ENCODE data around the gene CYP4F8.
"Not testable (repeated sequence)": the region's sequence is repeated elsewhere in the genome, so short reads cannot be mapped to it uniquely, and the experiment has no call there.

Gene CYP4F8, protein sequence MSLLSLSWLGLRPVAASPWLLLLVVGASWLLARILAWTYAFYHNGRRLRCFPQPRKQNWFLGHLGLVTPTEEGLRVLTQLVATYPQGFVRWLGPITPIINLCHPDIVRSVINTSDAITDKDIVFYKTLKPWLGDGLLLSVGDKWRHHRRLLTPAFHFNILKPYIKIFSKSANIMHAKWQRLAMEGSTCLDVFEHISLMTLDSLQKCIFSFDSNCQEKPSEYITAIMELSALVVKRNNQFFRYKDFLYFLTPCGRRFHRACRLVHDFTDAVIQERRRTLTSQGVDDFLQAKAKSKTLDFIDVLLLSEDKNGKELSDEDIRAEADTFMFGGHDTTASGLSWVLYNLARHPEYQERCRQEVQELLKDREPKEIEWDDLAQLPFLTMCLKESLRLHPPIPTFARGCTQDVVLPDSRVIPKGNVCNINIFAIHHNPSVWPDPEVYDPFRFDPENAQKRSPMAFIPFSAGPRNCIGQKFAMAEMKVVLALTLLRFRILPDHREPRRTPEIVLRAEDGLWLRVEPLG

DNA sequence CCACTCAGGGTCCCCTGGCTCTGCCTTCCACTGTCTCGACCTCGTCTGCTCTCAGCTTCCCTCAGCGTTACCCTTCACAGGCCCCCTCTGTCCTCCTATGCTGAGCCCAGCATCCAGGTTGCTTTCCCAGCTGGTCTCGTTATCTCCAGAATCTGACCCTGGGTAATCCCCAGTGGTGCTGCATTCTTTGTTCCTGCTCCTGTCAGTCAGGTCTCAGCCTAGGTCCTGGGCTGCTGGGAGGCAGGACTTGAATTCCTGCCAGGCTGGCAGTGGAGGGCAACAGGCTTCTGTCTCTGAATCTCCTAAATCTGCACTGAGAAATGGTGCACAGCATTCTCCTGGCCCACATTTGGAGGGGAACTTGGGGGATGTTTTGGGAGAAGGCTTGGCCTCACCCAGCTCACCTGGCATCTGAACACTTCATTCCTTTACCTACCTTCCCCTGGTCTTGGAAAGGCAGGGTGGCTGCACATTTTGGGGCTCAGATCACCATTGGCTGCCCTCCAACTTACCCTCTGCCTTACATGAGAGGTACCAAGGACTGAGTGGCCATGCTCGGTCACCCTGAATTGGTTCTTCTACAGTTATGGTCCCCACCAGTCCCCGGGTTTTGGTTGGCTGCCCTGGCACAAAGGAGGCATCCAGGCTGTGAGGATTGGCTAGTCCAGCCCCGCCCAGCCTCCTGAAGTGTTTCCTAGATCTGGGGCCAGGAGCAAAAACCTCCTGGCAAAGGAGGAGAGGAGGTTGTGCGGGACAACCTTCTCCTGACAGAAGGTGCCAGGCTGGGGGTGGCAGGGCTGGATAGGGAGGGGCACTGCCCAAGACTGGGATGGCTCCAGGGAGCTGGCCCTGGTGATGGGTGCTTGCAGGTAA lies at the start of gene CYP4F8:
Gene CYP4F8, plus strand, starts transcription at position 712 of the 873 bp plus-strand sequence. CDS start 399 bp downstream, outside the sequence.
- no peak for DNase-seq

DNA sequence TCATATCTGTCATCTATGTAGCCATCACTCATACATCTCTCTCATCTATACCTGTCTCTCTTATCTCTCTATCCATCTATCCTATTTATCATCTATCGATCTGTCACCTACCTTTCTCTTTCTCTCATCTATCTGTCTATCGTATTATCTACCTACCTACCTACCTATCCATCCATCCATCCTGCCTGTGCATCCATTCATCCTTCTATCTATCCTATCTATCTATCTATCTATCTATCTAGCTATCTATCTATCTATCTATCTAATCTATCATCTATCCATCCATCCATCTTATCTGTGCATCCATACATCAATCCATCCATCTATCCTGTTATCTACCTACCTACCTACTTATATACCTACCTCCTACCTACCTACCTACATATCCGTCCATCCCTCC lies 44.6 kb upstream of the CYP4F8 start:
- no peak for DNase-seq

DNA sequence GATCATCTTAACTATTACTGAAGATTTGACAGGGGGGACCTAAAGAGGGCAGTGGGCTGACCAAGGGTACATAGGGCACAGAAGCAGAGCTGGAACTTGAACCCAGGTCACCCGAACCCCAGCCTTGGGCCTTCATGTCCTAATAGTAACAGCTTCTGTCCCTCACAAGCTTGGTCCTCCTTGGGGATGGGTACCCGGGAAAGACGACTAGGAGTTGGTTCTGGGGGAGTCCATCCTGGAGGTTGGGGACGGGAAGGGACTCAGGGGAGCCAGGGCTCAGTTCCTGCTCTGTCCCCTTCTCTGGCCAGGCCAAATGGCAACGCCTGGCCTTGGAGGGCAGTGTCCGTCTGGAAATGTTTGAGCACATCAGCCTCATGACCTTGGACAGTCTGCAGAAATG lies 39.6 kb upstream of the CYP4F8 start:
- DNase-seq, result no peak

DNA sequence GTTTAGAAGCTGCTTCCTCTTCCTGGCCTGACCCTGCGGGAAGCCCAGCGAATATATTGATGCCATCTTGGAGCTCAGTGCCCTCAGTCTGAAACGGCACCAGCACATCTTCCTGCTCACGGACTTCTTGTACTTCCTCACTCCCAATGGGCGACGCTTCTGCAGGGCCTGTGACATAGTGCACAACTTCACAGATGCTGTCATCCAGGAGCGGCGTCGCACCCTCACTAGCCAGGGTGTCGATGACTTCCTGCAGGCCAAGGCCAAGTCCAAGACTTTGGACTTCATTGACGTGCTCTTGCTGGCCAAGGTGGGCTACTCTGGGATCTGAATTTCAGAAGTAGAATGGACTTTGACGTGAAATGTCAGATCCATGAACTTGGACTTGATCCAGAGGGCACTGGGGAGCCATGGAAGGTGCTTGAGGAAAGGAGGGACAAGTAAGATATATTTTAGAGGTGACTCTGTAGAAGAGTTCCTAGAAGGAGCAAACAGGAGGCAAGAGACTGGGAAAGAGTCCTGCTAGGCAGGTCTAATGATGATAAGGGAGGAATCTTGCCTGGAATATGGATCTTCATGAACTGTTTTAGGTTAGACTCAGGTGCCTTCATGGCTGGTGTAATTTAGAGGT lies 38.4 kb upstream of the CYP4F8 start:
- DNase-seq, result no peak

DNA sequence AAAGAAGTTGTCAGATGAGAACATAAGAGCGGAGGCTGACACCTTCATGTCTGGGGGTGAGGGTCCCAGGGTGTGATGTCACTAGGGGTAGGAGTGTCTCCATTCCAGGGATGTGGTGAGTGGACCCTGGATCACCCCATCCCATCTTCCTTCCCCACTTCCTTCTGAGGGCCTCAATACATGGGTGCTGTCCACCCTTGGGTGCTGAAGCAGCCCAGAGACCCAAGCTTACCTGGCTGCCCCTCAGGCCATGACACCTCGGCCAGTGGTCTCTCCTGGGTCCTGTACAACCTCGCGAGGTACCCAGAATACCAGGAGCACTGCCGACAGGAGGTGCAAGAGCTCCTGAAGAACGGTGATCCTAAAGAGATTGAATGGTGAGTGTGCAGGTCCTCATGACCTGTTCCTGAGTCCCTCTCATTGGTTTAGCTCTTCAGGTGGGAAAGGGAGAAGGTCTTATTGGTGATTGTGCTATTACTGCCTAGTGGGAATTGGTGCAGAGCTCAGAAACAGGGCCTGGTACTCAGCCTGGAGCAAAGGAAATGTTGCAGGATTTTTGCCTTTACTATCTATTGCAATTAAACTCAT lies 37.7 kb upstream of the CYP4F8 start:
- no peak for DNase-seq

DNA sequence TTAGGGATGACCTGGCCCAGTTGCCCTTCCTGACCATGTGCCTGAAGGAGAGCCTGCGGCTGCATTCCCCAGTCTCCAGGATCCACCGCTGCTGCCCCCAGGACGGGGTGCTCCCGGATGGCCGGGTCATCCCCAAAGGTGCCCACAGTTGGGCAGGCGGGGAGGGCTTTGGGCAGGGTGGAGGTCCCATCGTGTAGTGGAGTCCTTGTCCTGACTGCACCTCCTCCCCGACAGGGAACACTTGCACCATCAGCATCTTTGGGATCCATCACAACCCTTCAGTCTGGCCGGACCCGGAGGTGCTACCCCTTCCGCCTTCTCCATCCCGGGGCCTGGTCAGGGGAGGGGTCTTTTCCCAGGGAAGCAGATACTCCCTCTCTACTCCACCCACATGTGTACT lies 31.7 kb upstream of the CYP4F8 start:
- DNase-seq, result no peak

DNA sequence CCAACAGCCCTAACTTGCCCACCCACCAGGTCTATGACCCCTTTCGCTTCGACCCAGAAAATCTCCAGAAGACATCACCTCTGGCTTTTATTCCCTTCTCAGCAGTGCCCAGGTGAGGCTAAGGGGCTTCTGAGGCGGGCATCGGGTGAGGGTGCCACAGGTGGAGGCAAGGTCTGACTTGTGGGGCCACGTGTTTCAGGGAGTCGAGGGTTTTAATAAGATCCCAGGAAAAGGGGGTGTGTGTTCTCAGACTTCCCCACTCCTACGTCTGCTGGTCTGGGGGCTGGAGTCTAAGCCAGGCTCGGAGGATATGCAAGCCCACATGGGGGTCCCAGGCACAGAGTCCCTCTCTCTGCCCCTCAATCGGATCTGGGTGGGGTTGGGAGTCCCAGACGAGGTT lies 30.9 kb upstream of the CYP4F8 start:
- no peak for DNase-seq

DNA sequence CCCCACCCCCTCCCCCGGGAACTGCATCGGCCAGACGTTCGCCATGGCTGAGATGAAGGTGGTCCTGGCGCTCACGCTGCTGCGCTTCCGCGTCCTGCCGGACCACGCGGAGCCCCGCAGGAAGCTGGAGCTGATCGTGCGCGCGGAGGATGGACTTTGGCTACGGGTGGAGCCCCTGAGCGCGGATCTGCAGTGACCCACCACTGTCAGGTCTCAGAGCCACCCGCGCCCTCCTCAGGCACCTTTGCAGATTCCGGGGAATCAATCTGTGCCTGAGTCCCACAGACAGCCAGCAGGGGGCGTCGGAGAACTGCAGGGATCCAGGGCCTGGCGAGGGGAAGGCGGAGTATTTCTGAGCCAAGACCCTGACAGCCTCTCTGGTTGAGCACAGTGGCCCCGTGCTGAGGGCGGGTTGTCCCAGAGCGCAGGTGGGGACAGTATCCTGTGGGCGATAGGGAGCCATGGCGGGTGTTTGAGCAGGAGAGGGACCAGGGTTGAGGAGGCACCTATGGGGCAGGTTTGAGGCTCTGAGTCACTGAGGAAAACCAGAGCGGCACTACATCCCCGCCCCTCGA lies 30.4 kb upstream of the CYP4F8 start:
- DNase-seq, result peak; percentile 8

DNA sequence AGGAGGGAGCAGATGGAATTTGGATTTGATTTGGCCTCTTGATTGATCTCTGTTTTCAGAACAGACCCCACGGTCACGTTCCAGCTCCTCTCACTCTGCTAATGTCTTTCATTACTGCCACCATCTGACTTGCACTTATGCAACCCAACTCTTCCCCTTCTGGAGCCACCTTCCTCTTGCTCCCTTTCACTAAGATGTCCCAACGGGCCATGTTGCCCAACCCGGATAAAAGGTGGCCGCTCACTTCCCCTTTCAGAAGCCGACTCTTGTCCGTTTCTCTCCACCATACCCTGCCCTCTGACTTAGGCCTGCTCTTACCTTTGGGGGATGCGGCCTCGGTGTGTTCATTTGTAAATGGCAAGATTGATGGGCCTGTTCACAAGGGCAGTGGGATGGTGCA lies 27.4 kb upstream of the CYP4F8 start:
- peak; percentile 78 for DNase-seq

DNA sequence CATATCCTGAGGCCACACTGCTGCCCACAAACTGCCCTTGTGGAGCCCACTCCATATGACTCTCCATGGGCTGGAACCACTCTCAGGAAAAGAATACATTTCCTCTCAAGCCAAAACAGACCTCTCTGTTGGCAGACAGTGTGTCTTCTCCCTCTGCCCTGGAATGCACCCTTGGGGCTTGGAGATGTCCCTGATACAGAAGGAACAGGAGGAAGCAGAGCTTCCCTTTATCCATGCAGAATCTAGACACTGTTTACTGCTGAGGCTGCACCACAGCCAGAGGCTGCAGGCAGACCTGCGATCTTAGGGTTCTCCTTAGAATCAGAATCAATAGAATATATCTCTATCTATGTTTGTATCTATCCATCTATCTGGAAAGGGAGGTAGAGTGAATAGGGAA lies 26.8 kb upstream of the CYP4F8 start:
- no peak for DNase-seq

DNA sequence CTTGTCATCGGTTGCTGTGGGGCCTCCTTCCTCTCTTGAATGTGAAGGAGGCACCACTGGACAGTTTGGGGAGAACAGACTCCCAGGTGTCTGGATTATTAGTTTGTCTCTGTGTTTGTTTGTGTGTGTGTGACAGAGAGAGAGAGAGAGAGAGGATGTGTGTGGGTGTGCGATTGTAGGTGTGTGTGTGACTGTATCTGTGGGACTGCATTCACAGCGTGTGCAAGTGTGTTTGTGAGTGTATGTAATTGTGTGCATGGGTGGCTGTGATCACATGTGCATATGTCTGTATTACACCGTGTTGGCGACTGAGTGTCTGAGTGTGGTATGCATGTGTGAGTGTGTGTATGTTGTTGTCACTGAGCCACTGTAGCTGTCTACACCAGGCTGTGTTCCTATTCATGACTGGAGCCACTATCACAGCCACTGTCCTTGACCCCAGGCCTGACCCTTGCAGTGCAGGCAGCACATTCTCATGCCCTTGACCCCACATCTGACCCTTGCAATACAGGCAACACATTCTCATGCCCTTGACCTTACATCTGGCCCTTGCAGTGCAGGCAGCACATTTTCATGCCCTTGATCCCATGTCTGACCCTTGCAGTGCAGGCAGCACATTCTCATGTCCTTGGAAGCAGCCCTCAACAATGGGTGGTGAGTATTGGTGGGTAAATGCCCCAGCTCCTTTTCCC lies 25.1 kb upstream of the CYP4F8 start:
- no peak for DNase-seq

DNA sequence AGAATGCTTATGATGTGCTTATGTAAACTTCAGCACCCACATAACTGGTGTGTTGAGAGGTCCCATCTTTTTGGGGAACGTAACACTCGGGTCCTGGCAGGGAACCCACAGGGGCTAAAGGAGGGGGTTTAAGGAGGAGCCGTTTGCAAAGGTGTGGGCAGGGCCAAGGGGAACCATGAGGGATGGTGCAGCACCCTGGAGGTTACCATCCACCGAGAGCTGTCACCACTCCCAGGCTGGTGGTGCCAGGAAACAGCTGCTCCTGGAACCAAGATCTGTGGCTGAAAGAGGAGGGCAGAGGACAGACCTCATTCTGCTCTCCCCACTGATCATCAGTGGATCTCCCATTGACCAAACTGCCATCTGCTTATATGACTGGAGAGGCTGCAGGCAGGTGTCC lies 23.2 kb upstream of the CYP4F8 start:
- DNase-seq, result no peak

DNA sequence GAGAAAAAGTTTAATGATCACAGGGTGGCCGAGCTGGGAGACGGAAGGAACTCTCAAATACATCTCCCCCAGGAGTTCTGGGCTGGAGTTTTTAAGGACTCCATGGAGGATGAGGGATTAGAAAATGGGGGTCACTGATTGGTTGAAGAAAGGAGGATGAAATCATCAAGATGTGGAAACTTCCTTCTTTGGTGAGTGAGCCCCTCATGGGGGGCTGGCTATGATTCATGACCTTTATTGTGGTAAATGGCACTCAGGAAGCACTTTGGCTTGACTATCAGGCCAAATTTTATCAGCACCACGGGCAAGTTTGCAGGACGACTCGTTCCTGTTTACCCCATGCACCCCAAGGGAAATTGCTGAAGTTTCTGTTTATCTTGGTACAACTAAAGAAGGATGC lies 22.5 kb upstream of the CYP4F8 start:
- DNase-seq, result not testable (repeated sequence)

DNA sequence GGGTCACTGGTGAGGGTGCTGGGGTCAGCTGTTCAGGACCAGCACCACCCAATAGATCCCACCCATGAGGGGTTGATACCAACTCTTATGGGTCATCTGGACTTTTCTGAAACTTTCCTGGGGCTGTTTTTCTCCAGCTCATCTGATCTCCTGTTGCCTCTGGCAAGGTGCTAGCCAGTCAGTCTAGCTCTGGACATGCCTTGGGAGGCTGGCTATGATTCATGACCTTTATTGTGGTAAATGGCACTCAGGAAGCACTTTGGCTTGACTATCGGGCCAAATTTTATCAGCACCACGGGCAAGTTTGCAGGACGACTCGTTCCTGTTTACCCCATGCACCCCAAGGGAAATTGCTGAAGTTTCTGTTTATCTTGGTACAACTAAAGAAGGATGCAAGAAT lies 21.3 kb upstream of the CYP4F8 start:
- not testable (repeated sequence) for DNase-seq

DNA sequence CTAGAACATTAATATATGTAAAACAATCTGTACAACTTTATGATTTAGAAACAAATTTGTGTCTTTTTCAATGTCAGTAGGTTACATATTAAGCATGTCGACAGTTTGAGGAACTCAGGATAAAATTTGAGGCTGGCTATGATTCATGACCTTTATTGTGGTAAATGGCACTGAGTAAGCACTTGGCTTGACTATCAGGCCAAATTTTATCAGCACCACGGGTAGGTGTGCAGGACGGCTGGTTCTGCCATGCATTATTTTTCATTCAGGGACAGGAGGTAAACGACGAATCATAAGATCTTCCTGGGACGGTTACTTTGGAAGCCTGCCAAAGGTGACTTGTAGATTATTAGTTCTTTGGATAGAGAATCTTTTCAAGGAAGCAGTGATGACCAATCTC lies 19.9 kb upstream of the CYP4F8 start:
- DNase-seq, result no peak

DNA sequence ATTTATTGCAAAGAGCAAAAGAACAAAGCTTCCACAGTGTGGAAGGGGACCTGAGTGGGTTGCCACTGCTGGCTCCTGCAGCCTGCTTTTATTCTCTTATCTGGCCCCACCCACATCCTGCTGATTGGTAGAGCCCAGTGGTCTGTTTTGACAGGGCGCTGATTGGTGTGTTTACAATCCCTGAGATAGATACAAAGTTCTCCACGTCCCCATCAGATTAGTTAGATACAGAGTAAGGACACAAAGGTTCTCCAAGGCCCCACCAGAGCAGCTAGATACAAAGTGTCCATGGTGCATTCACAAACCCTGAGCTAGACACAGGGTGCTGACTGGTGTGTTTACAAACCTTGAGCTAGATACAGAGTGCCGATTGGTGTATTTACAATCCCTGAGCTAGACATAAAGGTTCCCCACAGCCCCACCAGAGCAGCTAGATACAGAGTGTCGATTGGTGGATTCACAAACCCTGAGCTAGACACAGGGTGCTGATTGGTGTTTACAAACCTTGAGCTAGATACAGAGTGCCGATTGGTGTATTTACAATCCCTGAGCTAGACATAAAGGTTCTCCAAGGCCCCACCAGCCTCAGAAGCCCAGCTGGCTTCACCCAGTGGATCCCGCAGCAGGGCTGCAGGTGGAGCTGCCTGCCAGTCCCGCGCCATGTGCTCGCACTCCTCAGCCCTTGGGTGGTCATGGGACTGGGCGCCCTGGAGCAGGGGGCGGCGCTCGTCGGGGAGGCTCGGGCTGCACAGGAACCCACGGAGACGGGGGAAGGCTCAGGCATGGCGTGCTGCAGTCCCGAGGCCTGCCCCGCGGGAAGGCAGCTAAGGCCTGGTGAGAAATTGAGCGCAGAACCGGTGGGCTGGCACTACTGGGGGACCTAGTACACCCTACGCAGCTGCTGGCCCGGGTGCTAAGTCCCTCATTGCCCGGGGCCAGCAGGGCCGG lies 6.8 kb upstream of the CYP4F8 start:
- not testable (repeated sequence) for DNase-seq

DNA sequence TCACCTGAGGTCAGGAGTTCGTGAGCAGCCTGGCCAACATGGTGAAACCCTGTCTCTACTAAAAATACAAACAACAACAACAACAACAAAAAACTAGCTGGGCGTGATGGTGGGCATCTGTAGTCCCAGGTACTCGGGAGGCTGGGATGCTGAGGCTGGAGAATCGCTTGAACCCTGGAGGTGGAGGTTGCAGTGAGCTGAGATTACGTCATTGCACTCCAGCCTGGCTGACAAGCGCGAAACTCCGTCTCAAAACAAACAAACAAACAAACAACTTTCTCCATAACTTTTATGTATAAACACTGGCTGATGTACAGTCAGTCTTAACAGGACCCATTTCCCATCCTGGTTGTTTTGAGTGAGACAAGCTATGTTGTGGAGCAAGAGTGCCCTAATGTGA lies 5.8 kb upstream of the CYP4F8 start:
- DNase-seq, result no peak

DNA sequence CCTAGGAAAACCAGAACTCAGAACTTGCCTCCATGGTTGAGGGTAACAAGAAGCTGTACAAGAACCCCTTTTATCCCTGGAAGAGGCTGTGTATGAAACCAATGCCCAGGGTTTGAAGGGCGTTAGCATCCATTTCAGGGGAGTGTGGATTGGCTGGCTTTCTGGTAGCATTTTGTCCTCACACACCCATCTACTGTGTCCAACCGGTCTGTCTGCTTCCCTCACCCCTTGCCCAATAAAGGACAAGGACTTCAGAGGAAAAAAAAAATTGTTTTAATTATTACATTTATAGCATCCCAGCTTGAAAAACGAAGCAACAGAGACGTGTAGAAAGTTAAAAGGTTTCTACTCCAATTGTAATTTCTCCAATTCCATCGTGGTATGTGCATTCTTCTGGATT lies 2.7 kb upstream of the CYP4F8 start:
- no peak for DNase-seq

DNA sequence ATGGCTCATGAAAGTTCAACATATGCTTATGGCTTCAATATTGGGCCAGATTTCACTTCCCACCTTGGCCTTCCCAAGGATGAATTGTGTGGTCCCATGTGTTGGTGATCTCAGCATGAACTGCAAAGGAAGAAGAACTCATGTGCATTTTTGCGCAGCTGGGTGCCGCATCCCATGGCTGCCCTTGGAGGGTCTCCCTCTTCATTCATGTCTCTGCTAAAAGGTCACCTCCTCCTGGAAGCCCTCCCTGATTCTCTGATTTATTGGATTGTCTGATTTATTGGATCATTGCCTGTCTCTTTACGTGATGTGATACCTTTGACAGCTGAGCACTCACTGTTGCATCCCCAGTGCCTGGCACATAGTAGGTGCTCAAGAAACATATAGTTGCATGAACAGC lies 1.7 kb upstream of the CYP4F8 start:
- DNase-seq, result no peak

DNA sequence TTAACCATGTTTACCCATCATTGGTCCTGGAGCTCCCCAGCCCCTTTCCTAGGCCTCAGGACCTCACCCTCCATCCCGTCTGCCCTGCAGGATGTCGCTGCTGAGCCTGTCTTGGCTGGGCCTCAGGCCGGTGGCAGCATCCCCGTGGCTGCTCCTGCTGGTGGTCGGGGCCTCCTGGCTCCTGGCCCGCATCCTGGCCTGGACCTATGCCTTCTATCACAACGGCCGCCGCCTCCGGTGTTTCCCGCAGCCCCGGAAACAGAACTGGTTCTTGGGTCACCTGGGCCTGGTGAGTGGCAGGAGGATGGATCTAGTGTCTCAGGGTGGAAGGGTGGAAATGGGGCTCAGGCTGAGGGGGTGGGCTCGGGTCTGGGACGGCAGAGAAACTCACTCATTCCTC lies 508 bp downstream of the CYP4F8 start:
- DNase-seq, result no peak

DNA sequence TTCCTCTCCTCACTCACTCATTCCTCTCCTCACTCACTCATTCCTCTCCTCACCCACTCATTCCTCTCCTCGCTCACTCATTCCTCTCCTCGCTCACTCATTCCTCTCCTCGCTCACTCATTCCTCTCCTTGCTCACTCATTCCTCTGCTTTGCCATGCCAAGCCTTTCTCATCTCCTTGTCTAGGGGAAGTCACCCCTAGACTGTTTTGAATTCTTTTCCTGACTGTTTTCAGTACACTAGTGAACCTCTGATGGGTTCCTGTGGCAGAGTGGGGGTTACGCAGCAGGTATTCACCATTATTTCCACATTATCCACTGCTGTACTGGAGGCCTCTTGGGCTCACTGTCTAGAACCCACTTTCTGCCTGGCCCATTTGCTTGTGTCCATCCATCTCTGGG lies 1.2 kb downstream of the CYP4F8 start:
- no peak for DNase-seq

Measured in GF-D8 (cell line).